OCI-LY1 (cell line): ENCODE measurements around the gene SWAP70.
"Not testable (repeated sequence)": the region's sequence is repeated elsewhere in the genome, so short reads cannot be mapped to it uniquely, and the experiment has no call there.

Source experiments
- H2AFZ ChIP-seq: fragments of 200-600 bp; sonication (generic), shearing (Covaris generic); 2 replicates; pipeline ENCODE4 v1.6.0; 2014; ENCODE audit warnings: antibody characterized with exemption, mild to moderate bottlenecking, low read length
- H3F3A ChIP-seq: fragments of 200-600 bp; sonication (generic), shearing (Covaris generic); 2 replicates; pipeline ENCODE4 v1.6.0; 2014; ENCODE audit warnings: mild to moderate bottlenecking, antibody characterized with exemption, low read length, moderate library complexity; ENCODE audit not compliant: insufficient read depth
- H3K27ac ChIP-seq: fragments of 200-600 bp; sonication (generic); 2 replicates; pipeline ENCODE4 v1.5.1; 2014; ENCODE audit warnings: low read length, mixed run types, mild to moderate bottlenecking, low read depth; ENCODE audit not compliant: poor library complexity, severe bottlenecking
- H3K27me3 ChIP-seq: fragments of 200-600 bp; sonication (generic); 2 replicates; pipeline ENCODE4 v1.6.0; 2014; ENCODE audit warnings: antibody characterized with exemption, mild to moderate bottlenecking, low read length, moderate library complexity; ENCODE audit not compliant: insufficient read depth
- H3K36me3 ChIP-seq: fragments of 200-600 bp; sonication (generic); 2 replicates; pipeline ENCODE4 v1.6.1; 2014; ENCODE audit warnings: mild to moderate bottlenecking, antibody characterized with exemption, low read length, moderate library complexity, mixed read lengths; ENCODE audit not compliant: insufficient read depth
- H3K4me1 ChIP-seq: fragments of 200-600 bp; sonication (generic); 2 replicates; pipeline ENCODE4 v1.5.1; 2014; ENCODE audit warnings: mild to moderate bottlenecking, low read length, moderate library complexity; ENCODE audit not compliant: insufficient read depth, severe bottlenecking
- H3K4me2 ChIP-seq: fragments of 200-600 bp; sonication (generic), shearing (Covaris generic); 2 replicates; pipeline ENCODE4 v1.6.1; 2014; ENCODE audit warnings: low read length
- H3K4me3 ChIP-seq: fragments of 200-600 bp; sonication (generic); 2 replicates; pipeline ENCODE4 v1.5.1; 2014; ENCODE audit warnings: low read length, low read depth, mild to moderate bottlenecking, mixed read lengths; ENCODE audit not compliant: poor library complexity, severe bottlenecking
- H3K79me2 ChIP-seq: fragments of 200-600 bp; shearing (Covaris generic); 2 replicates; pipeline ENCODE4 v1.6.1; 2016; ENCODE audit warnings: mixed run types, low read length, mixed read lengths; ENCODE audit not compliant: insufficient read depth
- H3K9ac ChIP-seq: fragments of 200-600 bp; sonication (generic), shearing (Covaris generic); 2 replicates; pipeline ENCODE4 v1.6.1; 2014; ENCODE audit warnings: mild to moderate bottlenecking, low read length, mixed read lengths
- H3K9me2 ChIP-seq: fragments of 200-600 bp; sonication (generic), shearing (Covaris generic); 2 replicates; pipeline ENCODE4 v1.6.1; 2014; ENCODE audit warnings: low read depth, mild to moderate bottlenecking, low read length, mixed read lengths
- H3K9me3 ChIP-seq: fragments of 200-600 bp; shearing (Covaris generic); 2 replicates; pipeline ENCODE4 v1.6.1; 2014; ENCODE audit warnings: low read length, mixed read lengths
- H4K20me1 ChIP-seq: fragments of 200-600 bp; sonication (generic), shearing (Covaris generic); 2 replicates; pipeline ENCODE4 v1.6.0; 2016; ENCODE audit warnings: mild to moderate bottlenecking, low read length; ENCODE audit not compliant: insufficient read depth
- EZH2 ChIP-seq: fragments of 200-600 bp; sonication (generic), shearing (Covaris generic); IDR thresholded peaks from 2 replicates; pipeline ENCODE4 v1.8.0; 2017; ENCODE audit warnings: borderline replicate concordance, mixed run types, mild to moderate bottlenecking, antibody characterized with exemption, low read length, moderate library complexity, mixed read lengths
- TF ChIP-seq, protein P1 (sequence below): fragments of 200-600 bp; sonication (generic), shearing (Covaris generic); IDR thresholded peaks from 2 replicates; pipeline ENCODE4 v1.5.1; 2017; ENCODE audit warnings: mild to moderate bottlenecking, antibody characterized with exemption, low read length, moderate library complexity, mixed read lengths

SWAP70 gene

GRCh38 chr11:9703280-9703679 is 39.4 kb downstream of the SWAP70 start:
- peak overlapping the region; percentile 73 for H3K27ac ChIP-seq
- 0 out of 2 replicates have a peak, but pooled peaks cover 4% of the 10 kb centered on the region for H3F3A ChIP-seq
- TF ChIP-seq EZH2: no peak
- TF ChIP-seq, protein P1, sequence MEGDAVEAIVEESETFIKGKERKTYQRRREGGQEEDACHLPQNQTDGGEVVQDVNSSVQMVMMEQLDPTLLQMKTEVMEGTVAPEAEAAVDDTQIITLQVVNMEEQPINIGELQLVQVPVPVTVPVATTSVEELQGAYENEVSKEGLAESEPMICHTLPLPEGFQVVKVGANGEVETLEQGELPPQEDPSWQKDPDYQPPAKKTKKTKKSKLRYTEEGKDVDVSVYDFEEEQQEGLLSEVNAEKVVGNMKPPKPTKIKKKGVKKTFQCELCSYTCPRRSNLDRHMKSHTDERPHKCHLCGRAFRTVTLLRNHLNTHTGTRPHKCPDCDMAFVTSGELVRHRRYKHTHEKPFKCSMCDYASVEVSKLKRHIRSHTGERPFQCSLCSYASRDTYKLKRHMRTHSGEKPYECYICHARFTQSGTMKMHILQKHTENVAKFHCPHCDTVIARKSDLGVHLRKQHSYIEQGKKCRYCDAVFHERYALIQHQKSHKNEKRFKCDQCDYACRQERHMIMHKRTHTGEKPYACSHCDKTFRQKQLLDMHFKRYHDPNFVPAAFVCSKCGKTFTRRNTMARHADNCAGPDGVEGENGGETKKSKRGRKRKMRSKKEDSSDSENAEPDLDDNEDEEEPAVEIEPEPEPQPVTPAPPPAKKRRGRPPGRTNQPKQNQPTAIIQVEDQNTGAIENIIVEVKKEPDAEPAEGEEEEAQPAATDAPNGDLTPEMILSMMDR: no peak
- peaks cover 87% of the 10 kb centered on the region for H3K79me2 ChIP-seq
- peaks cover 67% of the 10 kb centered on the region for H3K4me1 ChIP-seq
- peaks cover 57% of the 10 kb centered on the region for H3K36me3 ChIP-seq
- H2AFZ ChIP-seq: no peak overlapping the region
- H3K9me2 ChIP-seq: no peaks in the 10 kb centered on the region
- H3K4me2 ChIP-seq: no peak overlapping the region
- no peaks in the 10 kb centered on the region for H3K9me3 ChIP-seq
- H3K27me3 ChIP-seq: no peaks in the 10 kb centered on the region
- H3K9ac ChIP-seq: no peak overlapping the region
- no peaks in the 10 kb centered on the region for H4K20me1 ChIP-seq
- no peak overlapping the region for H3K4me3 ChIP-seq

DNA sequence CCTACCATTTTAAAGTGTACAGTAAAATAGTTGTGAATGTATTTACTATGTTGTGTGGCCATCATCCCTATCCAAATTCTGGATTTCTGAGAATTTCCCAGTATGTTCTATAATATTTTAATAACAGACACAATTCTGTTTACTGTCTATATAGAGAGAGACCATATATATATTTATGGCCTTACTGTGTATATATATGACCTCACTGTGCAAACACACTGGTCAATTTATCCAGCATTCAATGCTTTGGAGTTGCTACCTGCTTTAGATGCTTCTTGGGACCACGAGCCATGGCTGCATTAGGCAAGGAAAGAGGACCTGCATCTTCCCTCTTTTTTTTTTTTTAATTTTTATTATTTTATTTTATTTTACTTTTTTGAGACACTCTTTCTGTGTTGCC is 40.2 kb downstream of the SWAP70 start:
- H2AFZ ChIP-seq: no peak overlapping the region
- peaks cover 62% of the 10 kb centered on the region for H3K36me3 ChIP-seq
- 0 out of 2 replicates have a peak, but pooled peaks cover 4% of the 10 kb centered on the region for H3F3A ChIP-seq
- H3K9me2 ChIP-seq: no peaks in the 10 kb centered on the region
- H3K4me1 ChIP-seq: peaks cover 67% of the 10 kb centered on the region
- H4K20me1 ChIP-seq: no peaks in the 10 kb centered on the region
- no peaks in the 10 kb centered on the region for H3K27me3 ChIP-seq
- H3K4me3 ChIP-seq: no peak overlapping the region
- H3K9ac ChIP-seq: no peak overlapping the region
- H3K79me2 ChIP-seq: peaks cover 87% of the 10 kb centered on the region
- no peak overlapping the region for H3K4me2 ChIP-seq
- H3K27ac ChIP-seq: no peak overlapping the region
- TF ChIP-seq EZH2: no peak
- TF ChIP-seq, protein P1: no peak
- H3K9me3 ChIP-seq: no peaks in the 10 kb centered on the region

- Histone ChIP-seq H3K79me2 (peaks cover 87% of the 10 kb centered on the region), H3K27me3 (no peaks in the 10 kb centered on the region), H3K4me2 (no peak overlapping the region), H3K27ac (no peak overlapping the region), H3F3A (0 out of 2 replicates have a peak, but pooled peaks cover 4% of the 10 kb centered on the region), H3K4me1 (peaks cover 67% of the 10 kb centered on the region), H3K9me3 (no peaks in the 10 kb centered on the region), H4K20me1 (no peaks in the 10 kb centered on the region), H3K36me3 (peaks cover 68% of the 10 kb centered on the region), H3K4me3 (no peak overlapping the region), H2AFZ (no peak overlapping the region), H3K9me2 (no peaks in the 10 kb centered on the region), H3K9ac (no peak overlapping the region)
- TF ChIP-seq EZH2: no peak
- TF ChIP-seq, protein P1: no peak
Observed at GRCh38 chr11:9704620-9705019, 40.7 kb downstream of the SWAP70 start.

DNA sequence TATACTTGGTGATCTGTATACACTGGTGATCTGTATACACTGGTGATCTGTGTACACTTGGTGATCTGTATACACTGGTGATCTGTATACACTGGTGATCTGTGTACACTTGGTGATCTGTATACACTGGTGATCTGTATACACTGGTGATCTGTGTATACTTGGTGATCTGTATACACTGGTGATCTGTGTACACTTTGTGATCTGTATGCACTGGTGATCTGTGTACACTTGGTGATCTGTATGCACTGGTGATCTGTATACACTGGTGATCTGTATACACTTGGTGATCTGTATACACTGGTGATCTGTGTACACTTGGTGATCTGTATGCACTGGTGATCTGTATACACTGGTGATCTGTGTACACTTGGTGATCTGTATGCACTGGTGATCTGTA is 41.5 kb downstream of the SWAP70 start:
- H3K27me3 ChIP-seq, H3K9me2 ChIP-seq, H4K20me1 ChIP-seq, H3K4me3 ChIP-seq, H3F3A ChIP-seq, H3K9me3 ChIP-seq, H3K27ac ChIP-seq, H3K4me2 ChIP-seq, H2AFZ ChIP-seq, H3K9ac ChIP-seq: not testable (repeated sequence)
- H3K79me2 ChIP-seq: peaks cover 87% of the 10 kb centered on the region
- peaks cover 67% of the 10 kb centered on the region for H3K4me1 ChIP-seq
- H3K36me3 ChIP-seq: peaks cover 72% of the 10 kb centered on the region
